GM18873 (cell line): ENCODE results near the gene ERP27.

Source experiments
- ATAC-seq: cut with Tn5 transposase; IDR thresholded peaks from one replicate; pipeline ENCODE4 v1.9.1; 2021; ENCODE audit warnings: mild to moderate bottlenecking, moderate library complexity, moderate number of reproducible peaks; ENCODE audit not compliant: unreplicated experiment, low FRiP score

ERP27 gene

GRCh38 chr12:14960548-14961465 lies 22.5 kb upstream of the ERP27 start:
- ATAC-seq: peak; percentile 30

- ATAC-seq: no peak
Observed at GRCh38 chr12:14959916-14960496, 21.7 kb upstream of the ERP27 start.

- ATAC-seq: no peak
Observed at GRCh38 chr12:14959463-14959862, 21.1 kb upstream of the ERP27 start.

- ATAC-seq: no peak
Observed at GRCh38 chr12:14959126-14959440, 20.7 kb upstream of the ERP27 start.

DNA sequence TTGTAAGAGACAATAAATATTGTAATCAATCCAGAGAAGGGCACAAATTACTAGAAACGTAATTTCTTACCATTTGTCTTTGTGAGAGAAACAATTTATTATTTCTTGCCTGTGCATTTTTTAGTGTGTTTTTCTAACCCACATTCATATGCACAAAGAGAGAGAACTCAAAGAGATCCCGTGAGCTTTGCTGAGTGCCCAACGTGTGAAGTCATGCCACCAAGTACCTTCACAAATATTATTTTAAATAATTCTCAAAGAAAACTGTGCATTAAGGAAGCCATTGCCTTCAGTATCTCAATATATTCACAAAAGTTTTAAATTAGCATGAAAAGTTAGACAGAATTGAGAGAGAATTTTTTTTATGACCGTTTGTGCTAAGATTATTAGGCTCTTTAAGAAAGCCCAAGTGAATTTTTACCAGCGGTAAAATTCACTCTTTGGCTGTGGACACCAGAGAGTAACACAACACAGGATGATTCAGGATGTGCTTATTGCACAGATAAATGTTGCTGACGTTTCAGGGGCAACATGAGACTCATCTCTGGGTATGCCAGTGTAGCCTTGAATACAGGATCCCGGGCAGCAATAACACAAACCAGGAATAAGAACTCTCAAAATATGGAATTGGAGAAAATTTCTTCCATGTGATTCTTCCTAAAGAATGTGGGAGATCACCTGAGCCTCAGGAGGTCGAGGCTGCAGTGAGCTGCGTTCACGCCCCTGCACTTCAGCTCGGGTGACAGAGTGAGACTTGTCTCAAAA lies 20.2 kb upstream of the ERP27 start:
- no peak for ATAC-seq

DNA sequence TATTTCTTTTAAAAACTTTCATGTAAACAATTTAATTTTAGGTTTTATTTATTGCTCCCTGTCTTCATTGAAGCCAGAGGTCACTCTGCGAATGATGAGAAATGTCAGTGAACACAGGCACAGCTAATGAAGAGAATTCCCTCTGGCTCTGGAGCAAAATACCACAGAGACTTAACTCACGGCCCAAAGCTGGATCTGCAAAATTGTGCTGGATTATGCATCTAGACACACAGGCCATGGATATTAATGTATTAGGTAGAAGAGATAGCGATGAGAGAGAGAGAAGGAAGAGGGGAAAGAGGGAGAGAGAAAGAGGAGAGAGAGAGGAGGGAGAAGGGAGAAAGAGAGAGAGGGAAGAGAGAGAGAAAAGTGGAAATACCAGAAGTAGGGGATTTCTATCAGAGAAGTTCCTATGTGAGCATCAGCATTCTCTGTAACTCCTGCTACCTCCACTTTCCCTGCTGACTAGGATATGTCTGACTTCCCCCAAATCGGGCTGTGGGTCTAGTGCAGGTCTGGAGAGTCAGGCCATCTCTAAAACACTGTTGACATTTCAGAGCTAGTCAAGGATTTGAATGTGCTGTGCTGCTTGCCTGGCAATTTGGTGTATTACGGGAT lies 19.3 kb upstream of the ERP27 start:
- no peak for ATAC-seq

GRCh38 chr12:14956905-14957304 lies 18.6 kb upstream of the ERP27 start:
- ATAC-seq: no peak

DNA sequence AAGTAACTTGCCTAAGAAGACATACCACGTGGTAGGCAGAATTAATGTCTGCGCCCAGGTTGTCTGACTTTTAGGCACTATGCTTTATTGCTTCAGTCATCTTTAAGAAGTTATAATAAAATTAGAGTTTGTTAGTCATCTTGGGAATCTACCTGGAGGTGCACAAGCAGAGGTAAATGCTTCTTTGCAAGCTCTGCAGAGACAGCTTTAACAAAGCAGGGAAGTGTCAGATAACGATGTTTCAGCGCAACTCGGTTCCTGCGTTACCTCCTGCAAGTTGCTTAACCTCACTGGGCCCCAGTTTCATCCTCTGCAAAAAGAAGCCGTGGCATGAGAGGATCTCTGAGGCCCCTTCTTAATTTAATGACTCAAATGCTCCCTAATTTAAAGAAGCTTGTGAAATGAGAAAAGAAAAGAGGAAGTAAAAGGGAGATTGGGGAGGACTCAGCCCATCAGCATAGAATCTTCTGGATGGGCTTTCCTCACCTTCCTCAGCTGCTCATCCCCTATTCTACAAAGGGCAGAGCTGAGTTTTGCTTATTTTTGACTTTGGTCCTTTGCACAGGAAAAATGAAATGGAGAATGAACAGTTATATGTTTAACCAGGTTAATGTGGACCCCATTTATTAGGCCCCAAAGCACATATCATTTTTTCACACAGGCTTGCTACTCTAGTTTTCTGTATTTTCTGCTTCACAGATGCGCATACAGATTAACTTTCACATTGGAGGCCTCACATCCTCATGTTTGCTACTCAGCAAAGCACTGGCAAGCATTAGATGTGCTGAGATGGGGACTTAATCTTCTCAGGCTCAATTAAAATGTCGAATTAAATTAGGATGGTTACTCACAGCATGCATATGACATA lies 17.9 kb upstream of the ERP27 start:
- ATAC-seq: no peak

- no peak for ATAC-seq
Observed at GRCh38 chr12:14954269-14954668, 15.9 kb upstream of the ERP27 start.

GRCh38 chr12:14953752-14954151 lies 15.4 kb upstream of the ERP27 start:
- no peak for ATAC-seq

DNA sequence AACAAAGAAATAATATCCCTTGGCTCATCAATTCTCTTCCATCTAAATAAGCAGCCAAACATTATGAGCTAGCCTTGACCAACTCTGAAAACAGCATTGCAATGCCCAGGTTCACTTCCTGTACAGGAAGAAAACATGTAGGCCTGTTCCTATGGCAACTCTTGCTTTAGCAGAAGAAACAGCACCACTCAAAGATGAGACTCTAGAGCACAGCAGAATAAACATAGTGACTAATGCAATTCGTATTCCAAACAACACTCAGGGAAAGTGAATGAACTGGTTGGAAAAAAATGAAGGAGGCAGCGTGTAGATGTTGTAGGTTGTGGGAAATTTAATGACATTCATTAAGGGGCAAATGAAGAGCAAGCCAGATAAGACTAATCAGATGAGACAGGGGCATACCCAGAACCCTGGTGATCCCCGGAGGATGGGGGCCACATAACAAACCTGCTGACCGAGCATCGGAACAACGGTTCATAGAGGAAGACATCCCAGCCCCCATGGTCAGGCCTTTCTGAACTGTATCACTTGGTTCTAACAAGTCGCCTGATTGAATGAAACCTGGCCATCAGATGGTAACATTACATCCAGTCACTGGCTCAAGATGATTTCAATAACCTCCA lies 14.1 kb upstream of the ERP27 start:
- peak; percentile 64 for ATAC-seq

DNA sequence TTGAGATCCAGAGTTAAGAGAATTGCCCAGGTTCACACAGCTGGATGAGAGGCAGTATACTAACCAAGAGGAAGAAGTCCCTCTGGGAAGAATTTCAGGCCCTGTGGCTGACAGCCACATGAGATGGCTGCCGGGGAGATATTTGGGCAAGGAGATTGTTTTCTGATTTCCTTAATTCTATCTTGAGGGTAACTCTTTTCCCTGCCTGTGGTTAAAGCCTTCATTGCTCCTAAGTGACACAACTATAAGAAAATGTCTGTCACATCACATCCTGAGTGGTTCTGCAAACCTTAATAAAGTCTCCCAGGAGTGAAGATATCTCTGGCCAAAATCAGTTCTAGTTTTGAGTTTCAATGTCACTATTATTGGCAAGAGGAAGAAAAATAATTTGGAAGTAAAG lies 13.5 kb upstream of the ERP27 start:
- ATAC-seq: no peak

DNA sequence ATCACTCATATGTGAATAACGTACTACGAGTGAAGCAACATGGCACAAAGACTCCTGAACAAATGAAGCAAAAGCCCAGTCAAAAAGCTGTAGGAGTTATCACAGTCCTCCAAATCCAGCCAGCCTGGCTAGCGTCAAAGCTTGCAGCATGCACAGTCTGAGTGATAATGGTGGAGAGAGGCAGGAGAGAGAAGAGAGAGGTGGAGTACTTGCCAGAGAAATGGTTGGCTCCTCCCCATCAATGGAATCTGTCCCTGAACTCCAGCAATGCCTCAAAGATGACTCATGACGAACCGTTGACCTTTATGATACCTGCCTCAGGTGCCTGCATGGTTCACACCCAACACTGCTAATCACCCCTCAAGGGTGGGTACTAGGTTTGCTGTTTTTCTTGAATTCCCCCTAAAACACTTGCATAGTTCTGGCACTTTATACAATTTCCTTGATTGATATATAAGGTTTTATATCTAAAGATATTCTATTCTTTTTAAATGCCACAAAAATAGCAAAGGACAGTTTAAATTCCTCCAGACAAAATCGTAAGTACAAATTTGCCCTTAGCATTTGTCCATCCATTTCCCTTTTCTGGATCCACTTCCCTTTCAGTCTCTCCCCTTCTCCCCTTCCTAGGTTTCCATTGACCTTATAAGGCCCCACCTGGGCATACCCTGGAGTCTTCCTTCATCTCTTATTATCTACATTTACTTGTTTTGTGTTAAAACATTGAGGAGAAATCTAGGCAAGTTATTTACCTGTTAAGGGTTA lies 12.8 kb upstream of the ERP27 start:
- ATAC-seq: no peak

- ATAC-seq: no peak
Observed at GRCh38 chr12:14950421-14950820, 12.1 kb upstream of the ERP27 start.

DNA sequence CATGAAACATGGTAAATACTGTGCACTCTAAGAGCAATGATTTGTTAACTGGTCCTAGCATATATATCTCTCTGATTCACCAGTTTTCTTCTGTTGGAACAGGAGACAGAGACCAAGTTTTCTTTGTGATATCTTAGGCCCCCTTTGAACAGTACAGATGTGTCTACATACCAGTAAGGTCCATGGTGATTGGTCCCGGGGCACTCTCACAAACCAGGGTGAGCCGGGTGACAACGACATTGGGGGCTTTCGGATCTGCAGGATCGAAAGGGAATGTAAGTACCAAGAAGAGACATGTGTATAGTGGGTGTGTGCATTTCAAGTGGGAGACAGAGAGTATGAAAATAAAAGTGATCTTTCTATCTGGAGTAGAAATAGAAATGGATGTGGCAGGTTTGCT lies 11.3 kb upstream of the ERP27 start:
- no peak for ATAC-seq

GRCh38 chr12:14948672-14949071 lies 10.3 kb upstream of the ERP27 start:
- peak; percentile 95 for ATAC-seq

- no peak for ATAC-seq
Observed at GRCh38 chr12:14946861-14947260, 8.5 kb upstream of the ERP27 start.

- ATAC-seq: no peak
Observed at GRCh38 chr12:14946162-14946561, 7.8 kb upstream of the ERP27 start.
